SH-SY5Y (cell line): ENCODE data around the gene MAP3K6.

Experiments used
- GATA2 ChIP-seq: IDR thresholded peaks from 2 replicates; pipeline ENCODE4 v1.6.1; 2011; ENCODE audit warnings: mild to moderate bottlenecking, low read depth, low read length
- GATA3 ChIP-seq: IDR thresholded peaks from 2 replicates; pipeline ENCODE4 v1.6.1; 2011; ENCODE audit warnings: low read depth, mild to moderate bottlenecking, low read length, moderate library complexity

- TF ChIP-seq GATA3: no peak
- TF ChIP-seq GATA2: no peak
Observed at GRCh38 chr1:27336756-27337155, 30.0 kb downstream of the MAP3K6 start.
